SKM-1 (cell line): ENCODE results near the gene METRNL.

Experiments
- DNase-seq: peaks from one replicate; lab custom pipeline; 2025; ENCODE audit not compliant: unreplicated experiment; lab: John Stamatoyannopoulos, UW

METRNL gene

GRCh38 chr17:83103943-83104311 lies 24.5 kb downstream of the METRNL start:
- DNase-seq: no peak

- DNase-seq: no peak
Measured at GRCh38 chr17:83104577-83105505, 25.4 kb downstream of the METRNL start.

- DNase-seq: no peak
Measured at GRCh38 chr17:83105512-83105911, 26.1 kb downstream of the METRNL start.

DNA sequence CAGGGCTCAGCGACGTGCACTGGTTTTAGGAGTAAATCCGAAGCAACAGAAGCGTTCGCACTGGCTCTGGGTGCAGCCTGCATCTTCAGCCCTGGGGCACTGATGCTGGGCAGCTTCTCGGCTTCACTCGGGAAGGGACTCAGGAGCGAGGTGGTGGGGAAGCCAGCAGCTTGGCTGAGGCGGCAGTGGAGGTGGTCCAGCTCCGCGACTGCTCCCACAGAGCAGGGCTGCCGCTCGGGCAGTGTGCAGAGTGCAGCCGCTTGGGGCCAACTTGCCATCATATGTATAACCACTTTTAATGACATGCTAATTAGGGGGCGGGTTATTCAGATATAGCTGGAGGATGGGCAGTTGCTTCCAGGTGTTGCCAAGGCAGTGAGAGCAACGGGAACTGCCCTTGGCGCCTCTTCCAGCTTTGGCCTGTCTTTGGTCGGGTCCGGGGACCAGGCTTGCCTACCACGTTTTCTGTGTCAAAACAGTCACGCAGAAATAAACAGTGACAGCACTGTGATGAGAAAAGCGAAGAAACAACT lies 26.7 kb downstream of the METRNL start:
- no peak for DNase-seq

DNA sequence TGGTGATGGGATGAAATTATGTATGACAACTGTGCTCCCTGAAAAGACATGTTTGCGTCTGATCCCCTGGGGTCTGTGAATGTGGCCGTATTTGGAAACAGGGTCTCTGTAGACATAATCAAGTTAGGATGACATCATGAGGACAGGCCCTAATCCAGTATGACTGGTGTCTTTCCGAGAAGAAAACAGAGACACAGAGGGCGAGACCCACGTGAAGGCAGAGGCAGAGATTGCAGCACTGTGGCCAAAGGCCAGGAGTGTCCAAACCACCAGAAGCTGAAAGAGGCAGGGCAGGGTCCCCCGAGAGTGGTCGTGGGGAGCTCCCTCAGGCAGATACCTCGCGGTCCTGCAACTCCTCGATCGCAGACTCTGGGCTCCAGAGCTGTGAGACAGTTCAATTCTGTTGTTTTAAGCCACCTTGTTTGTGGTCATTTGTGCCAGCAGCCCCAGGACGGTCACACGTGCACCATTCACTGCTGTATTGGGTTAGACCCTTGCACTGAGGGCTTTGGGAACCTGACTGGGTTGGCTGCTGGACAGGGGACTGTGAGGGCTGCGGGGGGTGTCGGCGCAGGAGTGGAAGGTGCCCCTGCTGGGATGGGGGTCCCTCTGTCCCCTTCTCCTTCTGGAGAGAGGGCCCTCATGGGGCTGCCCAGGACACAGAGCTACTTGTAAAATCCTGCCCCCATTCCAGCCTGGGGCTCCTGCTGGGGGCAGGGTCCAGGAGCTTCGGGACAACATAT lies 27.7 kb downstream of the METRNL start:
- DNase-seq: no peak

DNA sequence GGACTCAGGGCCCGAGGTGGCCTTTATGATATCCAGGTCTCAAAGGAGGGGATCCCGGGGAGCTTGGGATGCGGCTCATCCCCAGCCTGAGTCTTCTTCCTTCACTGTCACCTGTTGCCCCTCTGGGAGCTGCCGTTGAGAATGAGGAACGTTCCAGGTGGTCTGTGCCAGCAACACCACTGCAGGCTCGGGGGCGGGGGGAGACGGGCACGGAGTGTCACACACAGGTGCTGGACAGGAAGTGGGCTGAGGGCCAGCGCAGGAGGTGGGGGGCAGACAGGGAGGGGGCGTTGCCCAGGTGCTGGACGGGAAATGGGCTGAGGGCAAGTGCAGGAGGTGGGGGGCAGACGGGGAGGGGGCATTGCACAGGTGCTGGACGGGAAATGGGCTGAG lies 28.2 kb downstream of the METRNL start:
- no peak for DNase-seq

DNA sequence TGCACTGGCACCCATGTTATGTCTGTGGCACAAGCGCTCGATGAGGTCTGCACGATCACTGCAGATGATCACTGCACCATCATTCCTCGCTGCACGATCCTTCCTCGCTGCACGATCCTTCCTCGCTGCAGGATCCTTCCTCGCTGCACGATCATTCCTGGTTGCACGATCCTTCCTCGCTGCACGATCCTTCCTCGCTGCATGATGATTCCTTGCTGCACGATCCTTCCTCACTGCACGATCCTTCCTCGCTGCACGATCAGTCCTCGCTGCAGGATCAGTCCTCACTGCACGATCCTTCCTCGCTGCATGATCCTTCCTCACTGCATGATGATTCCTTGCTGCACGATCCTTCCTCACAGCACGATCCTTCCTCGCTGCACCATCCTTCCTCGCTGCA lies 29.3 kb downstream of the METRNL start:
- DNase-seq: no peak

DNA sequence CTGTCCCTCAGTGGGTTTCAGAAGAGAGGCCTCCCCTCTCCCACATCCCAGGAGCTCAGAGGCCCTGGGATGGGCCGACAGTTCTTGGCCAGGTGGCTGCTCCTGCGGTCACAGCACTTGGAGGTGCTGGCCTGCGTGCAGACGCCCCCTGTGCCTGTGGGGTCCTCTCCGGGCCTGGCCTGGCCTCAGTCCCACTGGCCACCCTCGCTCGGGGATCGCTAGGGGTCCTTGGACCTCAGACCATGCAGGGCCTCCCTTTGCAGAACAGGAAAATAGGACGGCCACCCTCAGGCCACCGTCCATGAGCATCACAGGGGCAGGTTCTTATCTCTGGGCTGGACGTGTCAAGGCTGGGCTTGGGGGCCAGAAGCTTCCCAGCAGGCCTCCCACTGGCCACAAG lies 30.0 kb downstream of the METRNL start:
- no peak for DNase-seq

- no peak for DNase-seq
Measured at GRCh38 chr17:83109793-83110645, 30.6 kb downstream of the METRNL start.

GRCh38 chr17:83110735-83111134 lies 31.3 kb downstream of the METRNL start:
- DNase-seq: no peak

GRCh38 chr17:83111516-83112282 lies 32.3 kb downstream of the METRNL start:
- no peak for DNase-seq

- DNase-seq: no peak
Measured at GRCh38 chr17:83113381-83113780, 34.0 kb downstream of the METRNL start.

DNA sequence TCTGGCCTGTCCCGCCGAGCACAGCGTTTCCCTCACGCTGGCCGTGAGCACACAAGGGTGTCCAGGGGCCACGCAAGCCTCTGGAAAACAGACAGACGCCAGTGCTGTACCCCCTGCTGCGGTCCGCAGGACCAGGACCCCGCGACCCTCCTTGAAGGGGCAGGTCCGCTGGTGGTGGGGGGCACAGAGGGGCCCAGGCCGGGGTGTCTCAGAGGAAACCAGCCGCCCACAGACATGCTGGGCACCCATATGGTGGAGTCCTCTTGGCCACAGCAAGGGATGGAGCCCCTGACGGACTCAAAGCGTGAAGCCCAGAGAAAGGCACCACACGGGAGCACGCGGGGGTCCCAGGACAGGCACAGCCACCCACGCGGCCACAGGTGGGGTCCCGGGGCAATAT lies 34.4 kb downstream of the METRNL start:
- DNase-seq: no peak

DNA sequence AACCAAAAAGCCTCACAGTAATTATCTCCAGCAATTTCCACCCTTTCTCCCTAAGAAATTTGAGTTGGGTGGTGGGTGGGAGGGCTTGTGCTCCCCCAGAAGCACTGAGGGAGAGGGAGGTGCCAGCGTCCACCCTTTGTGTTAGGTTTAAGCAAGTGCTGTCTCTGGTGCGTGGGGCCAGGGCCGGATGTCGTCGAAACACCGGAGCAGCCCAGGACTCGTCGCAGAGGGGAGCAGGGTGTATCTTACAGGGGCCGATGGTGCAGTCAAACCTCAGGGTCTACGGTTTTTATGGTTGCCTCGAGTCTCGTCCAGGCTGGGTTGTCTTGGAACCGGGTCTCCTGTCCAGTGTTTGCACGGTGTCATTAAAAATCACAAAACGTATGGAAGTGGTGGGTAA lies 35.3 kb downstream of the METRNL start:
- no peak for DNase-seq

- DNase-seq: no peak
Measured at GRCh38 chr17:83115202-83115651, 35.8 kb downstream of the METRNL start.

- DNase-seq: no peak
Measured at GRCh38 chr17:83115832-83116231, 36.4 kb downstream of the METRNL start.

DNA sequence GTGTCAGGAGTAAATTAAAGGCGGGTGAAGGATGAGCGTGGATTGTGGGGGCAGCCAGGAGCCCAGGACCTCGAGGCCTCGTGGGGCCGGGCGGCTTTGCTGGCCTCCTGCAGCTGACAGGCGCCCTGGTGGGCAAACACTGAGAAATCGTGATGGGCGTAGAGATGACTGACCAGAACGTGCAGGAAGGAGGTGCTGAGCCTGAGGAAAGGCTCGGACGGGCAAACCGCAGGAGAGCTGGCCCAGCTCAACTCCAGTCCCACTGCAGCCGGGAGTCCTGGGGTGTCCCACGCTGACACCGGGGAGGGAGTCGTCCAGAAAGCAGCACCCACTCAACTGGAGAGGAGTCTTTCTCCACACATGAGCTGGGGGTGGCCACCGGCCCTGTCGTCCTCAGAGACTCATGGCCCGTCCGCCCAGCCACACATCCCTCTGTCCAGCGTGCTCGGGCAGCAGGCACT lies 36.9 kb downstream of the METRNL start:
- DNase-seq: no peak

- no peak for DNase-seq
Measured at GRCh38 chr17:83116783-83117555, 37.6 kb downstream of the METRNL start.

GRCh38 chr17:83117583-83117982 lies 38.2 kb downstream of the METRNL start:
- no peak for DNase-seq
